Right lobe of liver (tissue), 4 donors: ENCODE data around the gene PROC.

Experiments
- POLR2A ChIP-seq: fragments of 450-650 bp; IDR thresholded peaks from one replicate; pipeline ENCODE4 v1.6.1; 2017; ENCODE audit warnings: antibody characterized with exemption, mild to moderate bottlenecking
- TF ChIP-seq, protein P1 (sequence below), 4 donors: fragments of 200-600 bp in 3 of 4; fragments of 450-650 bp in 1 of 4; IDR thresholded peaks; one replicate each; pipeline versions ENCODE4 v1.5.1 to v1.8.0; 2016 to 2022; ENCODE audit warnings: antibody characterized with exemption in 4 of 4, mild to moderate bottlenecking in 2 of 4
- donor health status: DM: no; HTN: no; CAD: no.
- donor health status: DM: no; HTN: no; CAD: no.
- donor health status: DM: no; HTN: yes; CAD: no.

DNA sequence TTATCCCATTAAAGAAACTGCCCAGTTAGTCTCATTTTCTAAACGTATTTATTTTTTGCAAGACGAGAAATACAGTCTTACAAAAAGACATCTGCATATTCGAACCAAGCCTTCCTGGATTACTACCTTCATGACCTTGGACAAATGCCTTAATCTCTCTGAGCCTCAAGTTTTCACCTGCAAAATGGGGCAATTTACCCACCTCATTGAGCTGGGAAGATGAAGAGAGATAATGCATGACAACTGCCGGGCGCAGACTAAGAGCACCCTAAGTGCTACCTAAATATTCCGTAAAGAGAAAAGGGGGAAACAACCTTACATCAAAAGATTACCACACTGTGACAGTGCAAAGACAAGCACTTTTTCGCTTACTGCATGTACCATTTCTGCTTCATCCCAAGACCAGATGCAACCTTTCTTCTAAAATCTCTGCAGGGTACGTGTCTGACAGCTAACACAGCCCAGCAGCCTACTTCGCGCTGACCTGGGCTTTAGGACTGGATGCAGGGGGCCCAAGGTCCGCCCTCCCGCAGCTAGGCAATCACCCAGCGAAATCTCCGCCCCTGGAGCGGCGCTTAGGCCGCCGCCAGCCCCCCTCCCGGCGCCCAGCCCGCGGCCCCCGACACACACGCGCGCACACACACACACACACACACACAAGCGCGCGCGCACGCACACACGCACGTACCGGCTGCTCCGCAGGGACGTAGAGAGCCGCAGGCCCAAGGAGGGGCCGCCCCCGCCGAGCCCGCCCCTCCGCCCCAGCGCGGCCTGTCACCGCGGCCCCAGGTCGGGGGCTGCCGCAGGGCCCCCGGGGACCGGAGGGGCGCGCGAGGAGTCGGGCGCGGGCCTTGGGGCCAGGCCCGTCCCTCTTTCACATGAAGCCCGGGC is 31.2 kb upstream of the PROC start:
- TF ChIP-seq, protein P1, sequence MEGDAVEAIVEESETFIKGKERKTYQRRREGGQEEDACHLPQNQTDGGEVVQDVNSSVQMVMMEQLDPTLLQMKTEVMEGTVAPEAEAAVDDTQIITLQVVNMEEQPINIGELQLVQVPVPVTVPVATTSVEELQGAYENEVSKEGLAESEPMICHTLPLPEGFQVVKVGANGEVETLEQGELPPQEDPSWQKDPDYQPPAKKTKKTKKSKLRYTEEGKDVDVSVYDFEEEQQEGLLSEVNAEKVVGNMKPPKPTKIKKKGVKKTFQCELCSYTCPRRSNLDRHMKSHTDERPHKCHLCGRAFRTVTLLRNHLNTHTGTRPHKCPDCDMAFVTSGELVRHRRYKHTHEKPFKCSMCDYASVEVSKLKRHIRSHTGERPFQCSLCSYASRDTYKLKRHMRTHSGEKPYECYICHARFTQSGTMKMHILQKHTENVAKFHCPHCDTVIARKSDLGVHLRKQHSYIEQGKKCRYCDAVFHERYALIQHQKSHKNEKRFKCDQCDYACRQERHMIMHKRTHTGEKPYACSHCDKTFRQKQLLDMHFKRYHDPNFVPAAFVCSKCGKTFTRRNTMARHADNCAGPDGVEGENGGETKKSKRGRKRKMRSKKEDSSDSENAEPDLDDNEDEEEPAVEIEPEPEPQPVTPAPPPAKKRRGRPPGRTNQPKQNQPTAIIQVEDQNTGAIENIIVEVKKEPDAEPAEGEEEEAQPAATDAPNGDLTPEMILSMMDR (IDR thresholded peaks at IDR 0.05): no peak
- no peak for TF ChIP-seq POLR2A
